A549 (cell line): ENCODE measurements around the gene TM2D3. TPM values are rescaled to one million over a fixed set of nuclear protein-coding genes. Genes with fewer than 3 reads are reported as not detected.
A peak's percentile ranks its signal among the peaks of the same experiment; 100 is the strongest.

Experiments
- ATAC-seq, 2 experiments: fragments of 200-7000 bp in 1 of 2; fragments of >200 bp in 1 of 2; cut with Nextera tagmentation in 1 of 2; cut with Tn5 transposase in 1 of 2; 3 replicates each; pipeline versions ENCODE4 v1.8.0 to v1.9.1; 2018 to 2020; ENCODE audit warnings: mild to moderate bottlenecking in 1 of 2, moderate library complexity in 1 of 2
- CTCF ChIA-PET: fragments of 300-600 bp; sonication (Branson Sonifier 250); formaldehyde crosslinking; extraction: SDS; loops from one replicate; lab custom pipeline; 2021; ENCODE audit warnings: antibody characterized with exemption, inconsistent platforms; lab: Yijun Ruan, JAX
- POLR2A ChIA-PET: fragments of 350-600 bp; formaldehyde crosslinking; extraction: SDS; loops from one replicate; lab custom pipeline; 2021; ENCODE audit warnings: antibody characterized with exemption, inconsistent platforms; lab: Yijun Ruan, JAX
- DNase-seq, 2 experiments: peaks; one replicate each; pipeline versions ENCODE4 v3.0.0 to v3.0.0-alpha.2; 2011 to 2016; ENCODE audit warnings: low read depth in 1 of 2, low spot score in 1 of 2
- FAIRE-seq: peaks from 2 replicates; lab custom pipeline; 2011; peaks lifted over from hg19 to GRCh38; lab: Jason Lieb, UNC
- H3K27ac ChIP-seq, 2 experiments: fragments of >200 bp; sonication (Bioruptor Twin); formaldehyde crosslinking; 3 replicates each; pipeline ENCODE4 v1.5.1; 2016 to 2017
- H3K4me1 ChIP-seq: fragments of >200 bp; sonication (Bioruptor Twin); formaldehyde crosslinking; 3 replicates; pipeline ENCODE4 v1.6.1; 2016
- H3K4me2 ChIP-seq: fragments of >200 bp; sonication (Bioruptor Twin); formaldehyde crosslinking; 3 replicates; pipeline ENCODE4 v1.6.1; 2016
- H3K4me3 ChIP-seq: fragments of >200 bp; sonication (Bioruptor Twin); formaldehyde crosslinking; 3 replicates; pipeline ENCODE4 v1.5.1; 2016
- H3K9me3 ChIP-seq: fragments of >200 bp; sonication (Bioruptor Twin); formaldehyde crosslinking; 3 replicates; pipeline ENCODE4 v1.6.1; 2016
- ATOH8 ChIP-seq: fragments of 250-450 bp; sonication (Bioruptor Pico); IDR thresholded peaks from 2 replicates; pipeline ENCODE4 v1.5.0; 2020; ENCODE audit warnings: low read depth, mild to moderate bottlenecking, moderate library complexity
- BCL3 ChIP-seq: fragments of >200 bp; sonication (Bioruptor Twin); formaldehyde crosslinking; IDR thresholded peaks from 3 replicates; pipeline ENCODE4 v1.6.1; 2016
- BHLHE40 ChIP-seq: IDR thresholded peaks from 2 replicates; pipeline ENCODE4 v1.6.1; 2012; ENCODE audit warnings: low read depth, low read length, inconsistent platforms
- CHD4 ChIP-seq: fragments of 200-600 bp; sonication (generic); IDR thresholded peaks from 2 replicates; pipeline ENCODE4 v1.6.1; 2016; ENCODE audit warnings: antibody characterized with exemption, mild to moderate bottlenecking, borderline replicate concordance
- EHF ChIP-seq: fragments of 250-450 bp; sonication (Bioruptor Pico); IDR thresholded peaks from 2 replicates; pipeline ENCODE4 v1.5.0; 2020; ENCODE audit warnings: mild to moderate bottlenecking
- EHMT2 ChIP-seq: fragments of 200-600 bp; sonication (generic); IDR thresholded peaks from 2 replicates; pipeline ENCODE4 v1.6.1; 2016; ENCODE audit warnings: antibody characterized with exemption, low read depth, mild to moderate bottlenecking, moderate library complexity
- ELK1 ChIP-seq: fragments of 150-350 bp; IDR thresholded peaks from 2 replicates; pipeline ENCODE4 v1.6.1; 2014; ENCODE audit warnings: low read depth, mild to moderate bottlenecking, low read length
- ESRRA ChIP-seq: fragments of 150-350 bp; IDR thresholded peaks from 2 replicates; pipeline ENCODE4 v1.6.1; 2014; ENCODE audit warnings: mild to moderate bottlenecking, low read length, borderline replicate concordance
- HDAC2 ChIP-seq: fragments of 200-600 bp; sonication (generic); IDR thresholded peaks from 2 replicates; pipeline ENCODE4 v1.6.1; 2016
- HES2 ChIP-seq: fragments of >200 bp; sonication (Bioruptor Twin); formaldehyde crosslinking; IDR thresholded peaks from 2 replicates; pipeline ENCODE4 v1.6.1; 2016
- JUNB ChIP-seq: fragments of >200 bp; sonication (Bioruptor Twin); formaldehyde crosslinking; IDR thresholded peaks from 2 replicates; pipeline ENCODE4 v1.6.1; 2016
- MAX ChIP-seq: IDR thresholded peaks from 2 replicates; pipeline ENCODE4 v1.6.1; 2012
- MAZ ChIP-seq: fragments of 150-350 bp; IDR thresholded peaks from 2 replicates; pipeline ENCODE4 v1.6.1; 2014; ENCODE audit warnings: antibody characterized with exemption, low read depth, low read length, borderline replicate concordance
- NR3C1 ChIP-seq: fragments of >200 bp; sonication (Bioruptor Twin); formaldehyde crosslinking; IDR thresholded peaks from 3 replicates; pipeline ENCODE4 v1.6.1; 2017
- RAD21 ChIP-seq, 2 experiments: fragments of >200 bp in 1 of 2; sonication (Bioruptor Twin) in 1 of 2; formaldehyde crosslinking in 1 of 2; IDR thresholded peaks in 1 of 2; conservative IDR thresholded peaks in 1 of 2; 2 replicates in 1 of 2; 3 replicates in 1 of 2; pipeline ENCODE4 v1.6.1; 2012 to 2018; ENCODE audit warnings: inconsistent platforms in 1 of 2
- RCOR1 ChIP-seq: fragments of 150-350 bp; IDR thresholded peaks from 2 replicates; pipeline ENCODE4 v1.6.1; 2014; ENCODE audit warnings: antibody characterized with exemption, low read length, low read depth
- SMC3 ChIP-seq: fragments of >200 bp; sonication (Bioruptor Twin); formaldehyde crosslinking; IDR thresholded peaks from 3 replicates; pipeline ENCODE4 v1.6.1; 2018; ENCODE audit warnings: inconsistent platforms
- SREBF2 ChIP-seq: fragments of 450-650 bp; IDR thresholded peaks from 2 replicates; pipeline ENCODE4 v1.6.1; 2014; ENCODE audit warnings: mild to moderate bottlenecking, moderate library complexity
- TFCP2L1 ChIP-seq: fragments of 250-450 bp; sonication (Bioruptor Pico); IDR thresholded peaks from 2 replicates; pipeline ENCODE4 v1.5.0; 2021; ENCODE audit warnings: mild to moderate bottlenecking
- ZNF302 ChIP-seq: fragments of 250-450 bp; sonication (Bioruptor Pico); IDR thresholded peaks from 2 replicates; pipeline ENCODE4 v1.9.0; 2021; ENCODE audit warnings: inconsistent platforms, mild to moderate bottlenecking, moderate library complexity
- WGBS: methylation state at CpG from one replicate; pipeline ENCODE4 v1.1.6; 2017; ENCODE audit errors: missing lambda C conversion rate; 5-methylcytosine and 5-hydroxymethylcytosine counted together
- polyA plus RNA-seq, 4 experiments: library from polyadenylated mRNA; depleted of rRNA in 3 of 4; stranded (reverse); fragments of >200 nt; fragmentation: RNase III in 1 of 4; extraction: RNeasy Plus Mini Kit Qiagen cat#74134 plus additional on column Dnase treatment in 1 of 4; gene quantifications; 2 replicates in 3 of 4; 3 replicates in 1 of 4; pipeline ENCODE4 v1.2.3, GENCODE V29; 2011 to 2017

TM2D3 gene
- polyA plus RNA-seq, 2 of the 4 experiments (the other 2 are of a cell fraction): 39.6 to 76.6 TPM

GRCh38 chr15:101642361-101642760, 9.8 kb downstream of the TM2D3 start:
- H3K27ac ChIP-seq: no peak overlapping the region
- peak; percentile 55 to 57; a peak in 4 of 6 replicates for ATAC-seq
- POLR2A ChIA-PET: interaction anchor here (0.5 kb wide), 1 partner anchor 373 kb away, joined by 9 read pairs; no protein-coding TSS in a partner anchor
- TF ChIP-seq SREBF2 (no peak), SMC3 (peak; percentile 13; the same call in 1 of the 3 replicates)
- TF ChIP-seq, all 56 proteins: peak for 1
- Histone ChIP-seq H3K4me1 (peaks cover 11% of the 10 kb centered on the region), H3K9me3 (no peaks in the 10 kb centered on the region), H3K4me2 (no peak overlapping the region), H3K4me3 (no peak overlapping the region)
- WGBS: 85% methylated on average over 11 of the region's 11 CpGs
- FAIRE-seq (peak; percentile 32), DNase-seq (peak in 1 of 2 experiments; percentile 31)
- CTCF ChIA-PET: interaction anchor here (0.6 to 12.0 kb wide), 36 partner anchors 7 to 374 kb away, joined by 3 to 251 read pairs (median 6); partner anchors contain the start of genes SNRPA1, TARS3 and TM2D3

GRCh38 chr15:101641894-101642293, 10.3 kb downstream of the TM2D3 start:
- peaks cover 11% of the 10 kb centered on the region for H3K4me1 ChIP-seq
- no peak overlapping the region for H3K4me2 ChIP-seq
- FAIRE-seq: no peak
- ATAC-seq: no peak
- DNase-seq: no peak
- POLR2A ChIA-PET: interaction anchor here (0.5 kb wide), 1 partner anchor 372 kb away, joined by 9 read pairs; no protein-coding TSS in a partner anchor
- WGBS: 65% methylated on average over 1 of the region's 1 CpG
- TF ChIP-seq SREBF2 (no peak), BCL3 (no peak), BHLHE40 (no peak), CHD4 (no peak), RAD21 (conservative IDR thresholded peaks at IDR 0.05 in 1 of 2, IDR thresholded peaks at IDR 0.05 in 1 of 2) (no peak), MAZ (no peak), ELK1 (no peak), EHMT2 (no peak), ZNF302 (CRISPR knock-in tag) (no peak), RCOR1 (no peak), EHF (CRISPR knock-in tag) (no peak), TFCP2L1 (CRISPR knock-in tag) (no peak), HDAC2 (no peak), MAX (no peak), NR3C1 (no peak), HES2 (no peak), SMC3 (no peak), ATOH8 (no peak), JUNB (no peak), ESRRA (no peak)
- no peak overlapping the region for H3K4me3 ChIP-seq
- CTCF ChIA-PET: interaction anchor here (0.5 to 12.0 kb wide), 74 partner anchors 8 to 626 kb away, joined by 3 to 251 read pairs (median 5); partner anchors contain the start of genes PCSK6, SNRPA1, TARS3 and TM2D3
- H3K9me3 ChIP-seq: no peaks in the 10 kb centered on the region
- H3K27ac ChIP-seq: no peak overlapping the region
